HG03045 (cell line): Measurements from ENCODE around the gene GNAT1.
"Not testable (repeated sequence)": the region's sequence is repeated elsewhere in the genome, so short reads cannot be mapped to it uniquely, and the experiment has no call there.

ENCODE experiments used
- ATAC-seq: cut with Tn5 transposase; IDR thresholded peaks from one replicate; pipeline ENCODE4 v1.9.1; 2021; ENCODE audit warnings: mild to moderate bottlenecking, moderate library complexity; ENCODE audit not compliant: unreplicated experiment

GNAT1 gene

GRCh38 chr3:50201573-50202315, 10.3 kb downstream of the GNAT1 start:
- no peak for ATAC-seq

- no peak for ATAC-seq
Measured at GRCh38 chr3:50202353-50203112, 11.1 kb downstream of the GNAT1 start.

GRCh38 chr3:50203113-50203808, 11.9 kb downstream of the GNAT1 start:
- no peak for ATAC-seq

GRCh38 chr3:50203809-50204803, 12.7 kb downstream of the GNAT1 start:
- ATAC-seq: no peak

GRCh38 chr3:50204804-50205412, 13.5 kb downstream of the GNAT1 start, which contains the start of gene SLC38A3:
Gene SLC38A3 (plus strand): TSS chr3:50205271. CDS start chr3:50214200, 8,929 bp downstream.
- ATAC-seq: no peak

- ATAC-seq: no peak
Measured at GRCh38 chr3:50205413-50206276, 14.2 kb downstream of the GNAT1 start.

GRCh38 chr3:50207359-50208042, 16.1 kb downstream of the GNAT1 start:
- ATAC-seq: no peak

- ATAC-seq: no peak
Measured at GRCh38 chr3:50208677-50209344, 17.4 kb downstream of the GNAT1 start.

GRCh38 chr3:50210176-50210509, 18.7 kb downstream of the GNAT1 start:
- ATAC-seq: no peak

GRCh38 chr3:50210510-50211367, 19.3 kb downstream of the GNAT1 start:
- ATAC-seq: no peak

GRCh38 chr3:50211368-50211717, 19.9 kb downstream of the GNAT1 start:
- ATAC-seq: not testable (repeated sequence)

GRCh38 chr3:50211930-50212329, 20.5 kb downstream of the GNAT1 start:
- ATAC-seq: no peak

- no peak for ATAC-seq
Measured at GRCh38 chr3:50212502-50212901, 21.1 kb downstream of the GNAT1 start.

GRCh38 chr3:50212971-50213370, 21.6 kb downstream of the GNAT1 start:
- ATAC-seq: no peak

- ATAC-seq: no peak
Measured at GRCh38 chr3:50213373-50213772, 22.0 kb downstream of the GNAT1 start.

GRCh38 chr3:50214824-50215223, 23.4 kb downstream of the GNAT1 start:
- no peak for ATAC-seq

- no peak for ATAC-seq
Measured at GRCh38 chr3:50215529-50215928, 24.1 kb downstream of the GNAT1 start.
